ENCODE data around the gene CD46.

CD46 gene

GRCh38 chr1:207813512-207813881, 61.6 kb downstream of the CD46 start:
- DNase-seq (ENCODE audit: extremely low read depth, insufficient read length) = no peak
- Histone ChIP-seq H3K27me3 (replicated peaks; ENCODE audit: control insufficient read depth, insufficient read depth, low read length) (no peaks in the 10 kb centered on the region), H3K4me3 (replicated peaks; ENCODE audit: low read depth, low read length) (no peak overlapping the region), H3K36me3 (ENCODE audit: control insufficient read depth, insufficient read depth, low read length) (peaks cover 76% of the 10 kb centered on the region)
- TF ChIP-seq CTCF (IDR thresholded peaks at IDR 0.05; ENCODE audit: insufficient read depth, low read length, poor library complexity, severe bottlenecking) = no peak

- Histone ChIP-seq H3K27me3 (replicated peaks; ENCODE audit: control insufficient read depth, insufficient read depth, low read length) (no peaks in the 10 kb centered on the region), H3K4me3 (replicated peaks; ENCODE audit: low read depth, low read length) (no peak overlapping the region), H3K36me3 (ENCODE audit: control insufficient read depth, insufficient read depth, low read length) (peaks cover 75% of the 10 kb centered on the region)
- no peak for DNase-seq (ENCODE audit: extremely low read depth, insufficient read length)
- TF ChIP-seq CTCF (IDR thresholded peaks at IDR 0.05; ENCODE audit: insufficient read depth, low read length, poor library complexity, severe bottlenecking) = no peak
Measured at GRCh38 chr1:207813946-207814345, 62.1 kb downstream of the CD46 start.

- H3K27me3 ChIP-seq (replicated peaks; ENCODE audit: control insufficient read depth, insufficient read depth, low read length) = no peaks in the 10 kb centered on the region
- no peak for TF ChIP-seq CTCF (IDR thresholded peaks at IDR 0.05; ENCODE audit: insufficient read depth, low read length, poor library complexity, severe bottlenecking)
- DNase-seq (ENCODE audit: extremely low read depth, insufficient read length) = no peak
Measured at GRCh38 chr1:207814469-207814868, 62.6 kb downstream of the CD46 start.

GRCh38 chr1:207815466-207815865, 63.6 kb downstream of the CD46 start:
- no peak for DNase-seq (ENCODE audit: extremely low read depth, insufficient read length)
- H3K36me3 ChIP-seq (ENCODE audit: control insufficient read depth, insufficient read depth, low read length) = peaks cover 67% of the 10 kb centered on the region
- TF ChIP-seq CTCF (IDR thresholded peaks at IDR 0.05; ENCODE audit: insufficient read depth, low read length, poor library complexity, severe bottlenecking) = no peak
- H3K27me3 ChIP-seq (replicated peaks; ENCODE audit: control insufficient read depth, insufficient read depth, low read length) = no peaks in the 10 kb centered on the region
- no peak overlapping the region for H3K4me3 ChIP-seq (replicated peaks; ENCODE audit: low read depth, low read length)

More at GRCh38 chr1:207814469-207814868, 62.6 kb downstream of the CD46 start:
- Histone ChIP-seq H3K36me3 (ENCODE audit: control insufficient read depth, insufficient read depth, low read length) (peaks cover 75% of the 10 kb centered on the region), H3K4me3 (replicated peaks; ENCODE audit: low read depth, low read length) (no peak overlapping the region)

GRCh38 chr1:207815913-207816291, 64.0 kb downstream of the CD46 start:
- H3K36me3 ChIP-seq (ENCODE audit: control insufficient read depth, insufficient read depth, low read length) = peaks cover 62% of the 10 kb centered on the region
- no peak for TF ChIP-seq CTCF (IDR thresholded peaks at IDR 0.05; ENCODE audit: insufficient read depth, low read length, poor library complexity, severe bottlenecking)
- no peak overlapping the region for H3K4me3 ChIP-seq (replicated peaks; ENCODE audit: low read depth, low read length)
- H3K27me3 ChIP-seq (replicated peaks; ENCODE audit: control insufficient read depth, insufficient read depth, low read length) = no peaks in the 10 kb centered on the region
- DNase-seq (ENCODE audit: extremely low read depth, insufficient read length) = no peak

- no peak for TF ChIP-seq CTCF (IDR thresholded peaks at IDR 0.05; ENCODE audit: insufficient read depth, low read length, poor library complexity, severe bottlenecking)
- Histone ChIP-seq H3K36me3 (ENCODE audit: control insufficient read depth, insufficient read depth, low read length) (peaks cover 55% of the 10 kb centered on the region), H3K4me3 (replicated peaks; ENCODE audit: low read depth, low read length) (no peak overlapping the region), H3K27me3 (replicated peaks; ENCODE audit: control insufficient read depth, insufficient read depth, low read length) (no peaks in the 10 kb centered on the region)
- no peak for DNase-seq (ENCODE audit: extremely low read depth, insufficient read length)
Measured at GRCh38 chr1:207817166-207817565, 65.3 kb downstream of the CD46 start.
